DND-41 (cell line): Measurements from ENCODE around the gene CPT2.

Experiments used
- EZH2 ChIP-seq: IDR thresholded peaks from 3 replicates; pipeline ENCODE4 v1.6.1; 2012; ENCODE audit warnings: borderline replicate concordance, low read depth, mild to moderate bottlenecking, moderate library complexity, low read length, inconsistent platforms; ENCODE audit not compliant: severe bottlenecking
- TF ChIP-seq, protein P1 (sequence below): IDR thresholded peaks from 2 replicates; pipeline ENCODE4 v1.5.1; 2012; ENCODE audit warnings: borderline replicate concordance, low read length, moderate library complexity, mild to moderate bottlenecking; ENCODE audit not compliant: poor library complexity, severe bottlenecking; ENCODE audit errors: extremely low read depth

DNA sequence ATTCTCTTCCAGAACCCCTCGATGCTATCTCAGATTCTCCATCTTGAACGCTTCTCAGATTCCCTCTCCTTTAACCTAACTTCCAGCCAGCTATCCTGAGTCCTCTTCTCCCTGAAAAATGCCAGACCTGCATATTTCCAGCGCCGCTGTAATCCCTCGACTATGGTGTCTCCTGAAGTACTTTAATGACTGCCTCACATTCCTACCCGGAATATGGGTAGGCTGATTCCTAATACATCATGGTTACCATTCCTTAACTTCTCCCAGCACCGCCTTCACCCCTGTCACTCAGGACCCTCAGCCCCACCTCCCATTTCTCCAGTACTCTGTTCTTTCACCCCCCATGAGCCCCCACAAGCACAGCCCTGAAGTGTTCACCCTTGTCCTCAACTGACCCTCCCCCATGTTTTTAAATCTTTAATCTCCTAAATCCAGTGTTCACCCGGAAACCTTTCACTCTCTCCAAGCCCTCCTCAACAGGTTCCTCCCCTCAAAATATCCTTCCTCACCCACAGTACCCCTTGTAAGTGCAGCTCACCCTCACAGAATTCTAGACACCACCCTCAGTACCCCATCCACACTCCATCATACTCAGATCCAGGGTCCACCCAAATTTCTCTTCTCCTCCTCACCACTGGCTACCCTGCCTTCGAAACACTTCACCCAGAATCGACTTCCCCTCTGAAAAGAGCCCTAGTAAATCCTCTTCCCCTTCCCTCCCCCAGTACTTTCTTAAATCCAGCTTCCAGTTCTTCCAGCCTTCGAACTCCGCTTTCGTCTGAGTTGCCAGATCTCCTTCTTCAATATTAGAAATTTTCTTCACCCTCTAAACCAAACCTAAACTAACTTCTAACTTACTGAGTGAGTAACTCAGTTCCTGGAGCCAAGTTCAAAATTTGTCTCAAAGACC is 922 bp downstream of the CPT2 start:
- TF ChIP-seq, protein P1, sequence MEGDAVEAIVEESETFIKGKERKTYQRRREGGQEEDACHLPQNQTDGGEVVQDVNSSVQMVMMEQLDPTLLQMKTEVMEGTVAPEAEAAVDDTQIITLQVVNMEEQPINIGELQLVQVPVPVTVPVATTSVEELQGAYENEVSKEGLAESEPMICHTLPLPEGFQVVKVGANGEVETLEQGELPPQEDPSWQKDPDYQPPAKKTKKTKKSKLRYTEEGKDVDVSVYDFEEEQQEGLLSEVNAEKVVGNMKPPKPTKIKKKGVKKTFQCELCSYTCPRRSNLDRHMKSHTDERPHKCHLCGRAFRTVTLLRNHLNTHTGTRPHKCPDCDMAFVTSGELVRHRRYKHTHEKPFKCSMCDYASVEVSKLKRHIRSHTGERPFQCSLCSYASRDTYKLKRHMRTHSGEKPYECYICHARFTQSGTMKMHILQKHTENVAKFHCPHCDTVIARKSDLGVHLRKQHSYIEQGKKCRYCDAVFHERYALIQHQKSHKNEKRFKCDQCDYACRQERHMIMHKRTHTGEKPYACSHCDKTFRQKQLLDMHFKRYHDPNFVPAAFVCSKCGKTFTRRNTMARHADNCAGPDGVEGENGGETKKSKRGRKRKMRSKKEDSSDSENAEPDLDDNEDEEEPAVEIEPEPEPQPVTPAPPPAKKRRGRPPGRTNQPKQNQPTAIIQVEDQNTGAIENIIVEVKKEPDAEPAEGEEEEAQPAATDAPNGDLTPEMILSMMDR: no peak
- TF ChIP-seq EZH2: no peak
